ENCODE measurements around the gene CFAP92.
"Not testable (repeated sequence)": the region's sequence is repeated elsewhere in the genome, so short reads cannot be mapped to it uniquely, and the experiment has no call there.

CFAP92 gene

DNA sequence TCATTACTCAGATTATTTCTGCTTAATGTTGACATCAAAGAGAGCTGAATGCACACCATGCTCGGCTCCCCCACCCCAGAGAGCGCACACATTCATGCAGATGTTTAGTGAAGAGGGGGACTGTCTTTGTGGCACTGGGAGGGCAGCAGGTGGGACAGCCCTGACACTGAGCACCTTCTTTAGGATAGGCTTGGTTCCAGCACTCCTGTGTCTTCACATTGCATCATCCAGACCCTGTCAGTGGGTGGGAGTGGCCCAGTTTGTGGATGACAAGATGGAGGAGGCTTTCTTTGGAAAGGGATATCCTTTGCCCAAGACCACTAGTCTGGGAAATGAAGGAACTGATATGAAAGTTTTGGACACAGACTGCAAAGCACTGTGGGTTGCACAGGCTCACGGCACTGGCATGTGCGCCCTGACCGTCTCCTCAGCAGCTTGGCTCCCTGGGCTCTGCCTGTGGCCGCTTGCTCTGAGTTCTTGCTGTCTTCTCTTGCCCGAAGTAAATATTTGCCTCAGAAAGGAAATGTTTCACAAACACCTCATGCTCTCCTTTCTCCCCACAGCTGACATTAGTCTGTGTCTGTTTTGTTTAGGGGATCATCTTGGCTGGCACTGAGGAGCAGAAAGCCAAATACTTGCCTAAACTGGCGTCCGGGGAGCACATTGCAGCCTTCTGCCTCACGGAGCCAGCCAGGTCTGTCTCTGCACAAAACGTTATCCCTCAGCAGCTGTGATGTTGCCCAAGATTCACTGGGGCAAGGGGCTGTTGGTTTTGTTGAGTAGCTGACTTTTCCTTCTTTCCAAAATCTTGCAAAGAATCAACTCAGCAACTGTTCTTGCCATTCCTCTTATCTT is 97.8 kb downstream of the CFAP92 start:
- DNase-seq, result no peak

DNA sequence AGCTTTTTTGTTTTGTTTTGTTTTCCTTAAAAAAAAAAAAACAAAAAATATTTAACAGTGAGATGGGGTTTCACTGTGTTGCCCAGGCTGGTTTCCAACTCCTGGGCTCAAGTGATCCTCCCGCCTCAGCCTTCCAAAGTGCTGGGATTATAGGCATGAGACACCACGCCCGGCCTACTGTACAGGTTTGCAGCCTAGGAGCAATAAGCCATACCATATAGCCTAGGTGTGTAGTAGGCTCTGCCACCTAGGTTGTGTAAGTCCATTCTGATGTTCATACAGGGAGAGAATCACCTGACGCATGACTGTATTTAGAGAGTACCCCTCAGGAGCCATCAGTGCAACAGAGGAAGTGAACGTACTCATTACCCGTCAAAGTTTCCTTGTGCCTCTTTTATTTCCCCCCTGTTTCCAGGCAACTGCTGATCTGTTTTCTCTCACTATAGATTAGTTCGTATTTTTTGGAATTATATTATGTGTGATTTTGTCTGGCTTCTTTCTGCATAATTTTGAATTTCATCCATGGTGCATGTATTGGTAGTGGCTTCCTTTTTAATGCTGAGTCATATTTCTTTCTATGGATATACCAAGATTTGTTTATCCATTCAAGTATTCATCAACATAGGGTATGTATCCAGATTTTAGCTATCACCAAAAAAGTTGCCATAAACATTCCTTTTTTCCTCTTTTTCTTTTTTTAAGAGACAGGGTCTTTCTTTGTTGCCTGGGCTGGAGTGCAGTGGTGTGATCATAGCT is 104.6 kb downstream of the CFAP92 start:
- DNase-seq, result no peak

DNA sequence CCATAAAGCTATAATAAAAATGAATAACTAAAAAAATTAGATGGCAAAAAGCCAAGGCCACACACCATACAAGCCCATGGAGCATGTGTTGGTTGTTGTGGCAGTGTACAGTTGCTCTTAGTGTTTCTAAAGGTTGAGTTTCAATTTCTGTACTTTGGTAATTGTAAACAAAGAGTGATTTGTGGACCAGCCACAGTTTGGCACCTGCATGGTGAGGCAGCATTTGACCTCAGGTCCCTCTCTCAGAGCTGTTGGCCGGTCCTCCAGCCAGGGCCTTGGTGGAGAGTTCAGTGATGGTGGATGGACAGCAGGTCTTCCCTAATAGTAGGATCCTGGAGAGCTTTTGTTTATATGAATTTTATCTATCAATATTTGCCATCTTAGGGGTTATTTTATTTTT is 108.9 kb downstream of the CFAP92 start:
- no peak for DNase-seq

DNA sequence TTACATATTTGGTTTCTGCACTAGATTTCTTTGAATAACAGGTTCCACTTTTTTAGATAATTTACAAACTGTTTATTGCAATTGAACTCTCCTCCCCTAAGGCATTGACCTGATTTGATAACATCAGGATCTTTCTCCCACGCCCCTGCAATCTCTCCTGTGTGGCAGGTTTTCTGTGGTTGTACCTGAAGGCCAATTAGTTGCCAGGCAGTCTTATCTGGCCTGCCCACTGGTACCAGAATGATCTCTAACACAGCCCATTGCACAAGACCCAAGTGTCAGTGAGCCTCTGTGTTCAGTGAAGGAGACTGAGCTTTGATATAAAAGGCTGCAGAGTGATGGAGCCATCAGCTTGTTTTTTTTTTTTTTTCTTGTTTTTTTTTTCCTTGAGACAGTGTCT is 111.2 kb downstream of the CFAP92 start:
- no peak for DNase-seq

DNA sequence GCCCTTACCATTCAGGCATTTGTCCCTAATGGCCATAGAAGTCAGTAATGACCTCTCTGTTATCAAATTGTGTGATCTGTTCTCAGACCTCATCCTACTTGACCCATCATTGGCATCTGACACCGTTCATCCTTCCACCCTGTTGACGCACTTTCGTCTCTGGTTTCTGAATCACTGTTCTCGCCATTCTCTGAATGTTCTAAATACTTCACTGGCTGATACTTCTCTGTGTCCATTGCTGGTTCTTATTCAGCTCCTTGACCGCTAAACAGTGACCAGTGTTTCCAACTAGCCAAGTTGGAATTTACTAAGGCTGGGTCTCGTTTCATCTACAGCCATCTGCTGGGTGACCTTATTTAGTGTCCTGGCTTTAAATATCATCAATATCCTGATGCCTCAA is 112.3 kb downstream of the CFAP92 start:
- DNase-seq, result no peak

DNA sequence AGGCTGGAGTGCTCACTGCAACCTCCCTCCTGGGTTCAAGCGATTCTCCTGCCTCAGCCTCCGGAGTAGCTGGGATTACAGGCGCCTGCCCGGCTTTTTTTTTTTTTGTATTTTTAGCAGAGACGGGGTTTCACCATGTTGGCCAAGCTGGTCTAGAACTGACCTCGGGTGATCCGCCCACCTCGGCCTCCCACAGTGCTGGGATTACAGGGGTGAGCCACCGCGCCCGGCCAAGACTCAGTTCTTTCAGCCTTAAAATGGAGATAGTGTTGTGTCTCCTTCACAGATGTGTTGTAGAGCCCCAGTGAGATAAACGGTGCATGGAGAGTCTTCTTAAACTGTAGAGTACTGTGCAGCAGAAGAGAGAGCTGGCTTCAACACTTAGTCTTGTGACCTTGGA is 113.4 kb downstream of the CFAP92 start:
- DNase-seq, result not testable (repeated sequence)

DNA sequence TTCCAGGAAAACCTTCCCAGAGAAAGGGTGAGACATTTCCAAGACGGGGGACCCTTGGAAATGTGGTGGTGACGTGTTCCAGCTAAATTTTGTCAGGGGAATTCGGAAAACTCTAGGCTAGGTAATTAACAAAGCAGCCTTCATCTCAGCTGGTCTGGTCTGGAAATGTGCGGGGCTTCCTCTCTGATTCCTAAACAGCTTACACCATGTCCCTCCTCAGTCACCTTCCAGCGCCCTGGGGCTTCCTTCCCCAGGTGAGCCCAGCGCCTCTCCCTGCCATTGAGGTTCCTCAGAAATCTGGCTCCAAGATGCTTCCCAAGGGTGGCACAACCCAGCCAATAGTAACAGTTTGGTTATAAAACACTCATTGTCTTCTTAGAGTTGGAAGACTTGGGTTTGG is 113.9 kb downstream of the CFAP92 start:
- no peak for DNase-seq

DNA sequence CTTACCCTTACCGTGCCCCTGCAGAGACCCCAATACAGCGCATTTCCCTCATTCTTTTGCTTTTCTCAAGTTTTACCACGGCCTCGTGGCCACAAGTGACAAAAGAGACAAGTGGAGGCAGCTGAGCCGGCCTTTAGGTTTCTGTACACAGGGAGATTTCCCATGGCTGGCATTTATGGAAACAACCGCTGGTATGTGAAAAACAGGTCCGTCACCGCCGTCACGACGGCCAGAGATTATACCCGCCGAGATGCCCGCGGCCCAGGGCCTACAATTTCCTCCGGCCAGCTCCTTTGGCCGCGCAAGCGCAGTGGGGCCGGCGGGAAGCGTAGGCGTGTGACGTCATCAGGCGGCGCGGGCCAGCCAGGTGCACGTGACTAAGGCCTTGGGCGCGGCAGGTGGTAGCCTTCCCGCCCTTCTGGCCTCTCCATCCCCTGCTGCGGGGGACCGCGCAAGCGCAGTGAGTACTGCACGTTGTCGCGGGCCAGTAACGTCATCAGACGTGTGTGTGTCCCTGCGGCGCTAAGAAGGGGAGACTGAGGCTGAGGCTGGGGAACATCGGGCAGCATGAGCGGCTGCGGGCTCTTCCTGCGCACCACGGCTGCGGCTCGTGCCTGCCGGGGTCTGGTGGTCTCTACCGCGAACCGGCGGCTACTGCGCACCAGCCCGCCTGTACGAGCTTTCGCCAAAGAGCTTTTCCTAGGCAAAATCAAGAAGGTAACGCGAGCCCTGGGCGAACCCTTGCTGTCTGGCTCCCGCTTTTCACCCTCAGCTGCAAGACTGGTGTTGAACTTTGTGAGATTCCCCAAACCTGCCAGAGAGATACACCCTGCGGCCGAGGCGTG is 114.5 kb downstream of the CFAP92 start, which contains the start of gene ACAD9:
Gene ACAD9, plus strand, starts transcription at position 496 of the 845 bp plus-strand sequence. Its CDS starts 72 bp downstream, at position 568.
- peak; percentile 87 to 99 (median 98) for DNase-seq

DNA sequence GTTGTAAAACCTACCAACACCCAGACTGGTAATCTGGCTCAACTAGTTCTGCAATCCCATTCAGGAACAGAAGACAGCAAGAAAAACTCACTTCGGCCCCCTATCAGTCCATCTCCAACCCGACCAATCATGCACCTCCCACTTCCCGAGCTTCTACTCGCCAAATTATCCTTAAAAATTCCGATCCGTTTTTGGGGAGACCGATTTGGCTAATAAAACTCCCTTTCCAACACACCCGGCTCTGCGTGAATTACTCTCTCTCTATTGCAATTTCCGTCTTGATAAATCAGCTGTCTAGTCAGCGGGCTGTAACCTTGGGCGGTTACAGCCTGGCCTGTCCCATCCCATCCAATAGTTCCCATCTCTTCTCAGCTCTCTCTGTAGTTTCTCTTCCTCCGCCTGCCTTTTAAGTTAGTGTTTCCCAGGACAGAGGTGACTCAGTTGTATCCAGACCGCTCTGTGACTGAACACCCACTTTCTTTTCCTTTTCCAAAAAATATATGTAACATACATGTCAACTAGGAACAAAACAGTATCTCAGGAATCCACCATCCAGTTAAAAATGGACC is 115.2 kb downstream of the CFAP92 start:
- DNase-seq, result peak in 5 of 14 donors; percentile 28 to 41 (median 37)

DNA sequence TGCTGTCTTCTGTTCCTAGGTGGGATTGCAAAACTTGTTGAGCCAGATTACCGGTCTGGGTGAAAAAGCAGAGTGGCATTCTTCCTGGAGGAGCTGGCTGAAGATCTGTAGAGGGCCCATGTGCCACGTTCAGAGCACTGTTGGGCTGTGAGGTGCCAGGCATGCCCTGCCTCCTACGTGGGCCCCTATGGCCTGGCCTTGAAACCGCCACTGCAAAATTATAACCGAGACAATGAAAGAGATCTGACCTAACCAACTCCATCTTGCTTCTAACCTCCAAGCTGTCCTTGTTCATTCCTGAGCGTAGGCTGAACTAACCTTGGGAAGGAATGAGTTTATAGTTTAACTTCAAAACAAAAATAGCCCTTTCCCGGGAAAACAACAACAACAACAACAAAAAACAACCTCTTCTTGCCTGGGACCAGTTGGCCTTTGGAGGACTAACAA is 115.8 kb downstream of the CFAP92 start:
- no peak for DNase-seq

DNA sequence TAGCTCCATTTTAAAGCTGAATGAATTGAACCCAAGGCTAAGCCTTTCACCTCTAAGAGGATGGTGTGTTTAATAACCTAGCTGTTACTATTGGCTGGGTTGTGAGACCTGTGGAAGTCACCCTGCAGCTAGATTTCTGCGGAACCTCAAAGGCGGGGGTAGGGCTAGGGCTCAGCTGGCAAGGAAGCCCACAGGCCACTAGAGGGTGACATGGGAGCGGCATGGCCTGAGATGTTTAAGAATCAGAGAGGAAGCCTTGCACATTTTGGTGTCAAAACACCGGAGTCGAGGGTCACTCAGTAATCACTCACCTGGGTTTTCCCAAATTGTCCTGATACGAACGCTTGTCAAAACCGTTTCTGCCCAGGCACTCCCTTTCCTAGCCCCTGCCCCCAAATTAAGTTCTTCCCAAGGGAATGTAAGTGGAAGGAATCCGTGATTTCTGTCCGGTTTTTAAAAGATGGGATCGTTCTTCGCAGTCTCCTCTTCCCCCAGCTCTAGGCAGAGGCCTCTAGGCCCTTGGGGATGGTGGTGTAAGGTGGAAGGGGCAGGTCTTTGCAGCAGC is 118.2 kb downstream of the CFAP92 start:
- DNase-seq, result peak in 5 of 14 donors; percentile 1 to 20 (median 5)

DNA sequence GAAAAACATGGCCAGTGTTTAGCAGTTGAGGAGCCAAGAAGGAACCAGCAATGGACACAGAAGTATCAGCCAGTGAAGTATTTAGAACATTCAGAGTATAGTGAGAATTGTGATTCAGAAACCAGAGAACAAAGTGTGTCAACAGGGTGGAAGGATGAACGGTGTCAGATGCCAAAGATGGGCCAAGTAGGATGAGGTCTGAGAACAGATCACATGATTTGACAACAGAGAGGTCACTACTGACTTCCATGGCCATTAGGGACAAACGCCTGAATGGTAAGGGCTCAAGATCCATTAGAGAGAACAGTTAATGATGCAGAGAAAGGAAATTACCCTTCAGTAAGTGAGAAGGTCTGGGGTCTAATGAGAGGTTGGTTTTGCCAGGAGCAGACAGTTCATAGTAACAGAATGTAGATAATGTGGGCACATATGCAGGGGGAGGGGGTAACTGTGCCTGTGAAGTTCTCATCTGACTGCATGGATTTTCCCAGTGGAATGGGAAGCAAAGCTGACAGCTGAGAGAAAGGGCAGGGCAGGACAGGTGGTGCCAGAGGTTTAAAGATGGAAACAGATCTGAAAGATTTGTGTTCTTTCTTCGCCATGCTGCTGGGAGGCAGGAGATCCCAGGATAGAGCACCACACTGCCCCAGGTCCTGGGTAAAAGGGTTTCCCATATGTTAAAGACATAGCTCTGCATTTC is 119.2 kb downstream of the CFAP92 start:
- no peak for DNase-seq

DNA sequence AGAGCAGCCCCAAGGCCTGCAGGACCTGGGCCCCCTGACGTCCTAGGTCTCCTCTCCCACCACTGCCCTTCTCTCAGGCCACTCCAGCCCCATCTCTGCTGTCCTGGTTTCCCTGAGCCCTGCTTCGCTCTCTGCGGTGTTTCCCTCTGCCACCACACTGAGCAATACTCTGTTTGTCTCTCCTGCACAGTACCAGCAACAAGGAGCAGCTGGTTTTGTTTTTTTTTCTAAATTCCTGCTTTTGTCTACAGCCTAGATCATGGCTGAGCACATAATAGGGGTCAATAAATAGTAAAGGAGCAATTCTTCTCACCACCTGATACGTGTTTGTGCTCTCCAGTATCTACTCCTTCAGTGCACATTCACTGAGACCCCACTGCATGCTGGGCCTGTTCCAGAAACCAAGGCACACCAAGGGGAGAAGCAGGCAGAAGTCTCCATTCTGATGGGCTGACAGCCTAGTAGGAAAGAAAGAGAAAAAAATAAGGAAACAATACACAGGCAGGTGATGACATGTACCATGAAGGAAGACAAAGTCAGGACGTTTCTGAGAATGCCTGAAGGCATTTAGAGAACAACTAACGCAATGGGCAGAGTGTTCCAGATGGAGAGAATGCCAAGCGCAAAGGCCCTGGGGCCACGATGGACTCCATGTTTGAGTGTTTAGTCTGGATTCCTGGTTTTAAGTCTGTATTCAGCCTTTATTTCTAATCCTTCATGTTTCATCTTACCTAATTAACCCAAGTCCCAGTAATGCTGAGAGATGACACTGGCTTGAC is 120.4 kb downstream of the CFAP92 start:
- no peak for DNase-seq

DNA sequence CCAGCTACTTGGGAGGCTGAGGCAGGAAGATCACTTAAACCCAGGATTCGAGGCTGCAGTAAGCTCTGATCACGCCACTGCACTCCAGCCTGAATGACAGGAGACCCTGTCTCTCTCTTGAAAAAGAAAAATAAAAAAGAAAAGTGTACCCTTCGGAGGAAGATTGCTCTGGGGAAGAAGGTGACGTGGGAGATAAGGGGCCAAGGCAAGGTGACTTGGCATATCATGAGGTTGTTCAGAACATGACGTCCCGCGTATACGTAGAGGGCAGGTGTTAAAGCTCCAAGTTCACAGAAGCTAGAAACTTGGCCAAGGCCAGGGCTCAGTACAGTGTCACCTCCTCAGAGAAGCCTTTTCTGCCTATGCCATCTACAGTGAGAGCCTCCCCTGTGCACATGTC is 121.1 kb downstream of the CFAP92 start:
- no peak for DNase-seq

DNA sequence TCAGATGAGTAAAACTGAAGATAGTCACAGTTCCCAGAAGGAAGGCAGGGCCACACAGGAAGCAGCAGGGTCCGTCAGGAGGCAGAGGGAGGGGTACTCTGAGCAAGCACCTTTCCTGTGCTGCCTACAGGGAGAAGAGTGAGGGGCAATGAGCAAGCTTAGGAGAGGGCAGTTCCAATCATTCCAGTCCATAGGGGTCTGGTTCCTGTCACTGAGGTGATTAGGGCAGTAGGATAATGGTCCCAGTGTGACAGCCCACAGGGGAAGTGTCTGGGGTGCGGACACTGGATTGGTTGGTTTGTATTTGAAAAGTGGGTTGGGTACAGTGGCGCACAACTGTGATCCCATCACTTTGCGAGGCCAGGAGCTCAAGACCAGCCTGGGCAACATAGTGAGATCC is 121.6 kb downstream of the CFAP92 start:
- no peak for DNase-seq

DNA sequence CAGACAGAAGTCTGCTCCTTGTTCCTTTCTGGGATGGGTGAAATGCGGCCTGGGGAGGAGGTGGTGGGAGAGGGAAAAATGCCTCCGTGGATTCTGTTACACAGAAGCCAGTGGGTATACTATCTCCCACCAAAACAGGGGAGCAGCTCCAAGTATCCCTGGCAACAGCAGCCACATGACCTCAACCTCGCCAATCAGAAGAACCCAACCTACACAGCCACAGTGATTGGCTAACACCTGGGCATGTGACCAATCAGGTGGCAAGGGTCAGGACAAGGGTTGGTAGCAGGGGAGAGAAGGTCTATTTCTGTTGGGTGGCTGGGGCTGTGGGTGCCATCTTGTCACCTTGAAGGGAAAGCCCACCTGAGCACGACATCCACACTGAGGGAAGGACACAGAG is 123.5 kb downstream of the CFAP92 start:
- DNase-seq, result no peak

DNA sequence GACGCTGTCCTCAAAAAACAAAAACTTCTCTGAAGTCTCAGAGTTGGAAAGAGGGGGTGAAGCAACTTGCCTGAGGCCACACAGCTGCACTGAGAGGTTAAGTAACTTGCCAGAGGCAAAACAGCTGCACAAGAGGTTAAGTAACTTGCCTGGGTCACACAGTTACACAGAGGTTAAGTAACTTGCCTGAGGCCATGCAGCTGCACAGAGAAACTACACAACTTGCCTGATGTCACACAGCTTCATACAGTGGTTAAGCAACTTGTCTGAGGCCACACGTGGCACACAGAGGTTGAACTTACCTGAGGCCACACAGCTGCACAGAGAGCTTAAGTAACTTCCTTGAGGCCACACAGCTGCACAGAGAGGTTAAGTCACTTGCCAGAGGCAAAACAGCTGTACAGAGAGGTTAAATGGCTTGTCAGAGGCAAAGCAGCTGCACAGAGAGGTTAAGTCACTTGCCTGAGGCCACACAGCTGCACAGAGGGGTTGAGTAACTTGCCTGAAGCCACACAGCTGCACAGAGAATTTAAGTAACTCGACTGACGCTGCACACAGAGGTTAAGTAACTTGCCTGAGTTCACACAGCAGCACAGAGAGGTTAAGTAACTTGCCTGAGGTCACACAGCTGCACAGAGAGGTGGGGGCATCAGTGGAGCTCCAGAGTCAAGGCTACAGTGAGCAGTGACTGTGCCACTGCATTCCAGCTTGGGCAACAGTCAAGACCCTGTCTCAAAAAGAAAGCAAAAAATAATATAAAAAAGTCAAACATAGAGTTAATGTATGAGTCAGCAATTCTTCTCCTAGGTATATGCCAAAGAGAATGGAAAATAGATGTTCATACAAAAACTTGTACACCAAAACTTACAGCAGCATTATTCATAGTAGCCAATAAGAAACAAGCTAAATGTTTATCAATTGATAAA is 126.4 kb downstream of the CFAP92 start:
- no peak for DNase-seq

DNA sequence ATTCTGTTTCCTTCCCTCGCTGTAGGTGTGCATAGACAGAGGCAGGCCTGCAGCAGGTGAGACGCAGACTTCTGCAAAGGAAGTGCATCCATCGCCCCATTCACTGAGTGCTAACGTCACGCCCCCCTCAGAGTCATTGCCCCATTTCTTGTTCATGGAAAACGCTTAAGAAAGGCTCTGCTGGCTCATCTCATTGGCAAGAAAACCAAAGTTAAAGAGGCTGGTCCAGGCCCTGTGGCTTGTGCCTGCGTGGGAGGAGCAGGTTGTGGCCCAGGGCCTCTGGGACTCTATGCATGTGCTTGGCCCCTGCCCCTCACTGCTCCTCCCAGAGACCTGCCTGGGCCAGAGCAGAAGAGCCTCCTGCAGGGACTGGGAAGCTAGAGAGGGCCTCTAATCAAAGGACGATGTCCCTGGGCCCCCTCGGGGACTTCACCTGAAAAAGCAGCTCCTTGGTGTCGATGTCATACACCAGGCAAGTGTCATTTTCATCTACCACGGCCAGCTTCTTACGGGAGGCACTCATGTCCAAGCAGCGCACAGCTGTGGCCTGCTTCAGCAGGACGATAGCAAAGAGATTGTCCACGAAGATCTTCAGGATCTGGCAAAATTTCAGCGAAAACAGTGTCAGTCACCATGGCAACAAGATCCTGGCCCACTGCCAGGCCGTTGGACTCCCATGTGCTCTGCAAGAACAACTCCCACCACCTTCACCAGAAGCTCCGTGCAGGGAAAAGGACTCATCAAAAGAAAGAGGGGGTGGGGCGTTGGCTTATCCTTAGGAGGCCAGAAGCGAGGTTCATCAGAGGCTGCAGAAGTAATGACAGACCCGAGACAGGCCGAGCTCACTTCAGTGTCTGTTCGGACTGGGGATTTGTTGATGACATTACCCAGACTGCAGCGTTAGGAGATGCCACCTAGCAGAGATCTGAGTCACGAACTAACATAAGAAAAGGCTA is 128.7 kb downstream of the CFAP92 start:
- DNase-seq, result peak in 8 of 14 donors; percentile 44 to 73 (median 58)
